ENCODE data around the gene NEURL3. TPM values are rescaled to one million over a fixed set of nuclear protein-coding genes. Genes with fewer than 3 reads are reported as not detected.

Gene NEURL3
- total RNA-seq, 4 donors from 2014 or later = 0.56 TPM; not detected in 3

GRCh38 chr2:96498021-96498431, 7.1 kb downstream of the NEURL3 start:
- TF ChIP-seq CTCF (IDR thresholded peaks at IDR 0.05) = no peak
- no peak for ATAC-seq (ENCODE audit: low FRiP score)
- no peak for DNase-seq (ENCODE audit: low spot score)

DNA sequence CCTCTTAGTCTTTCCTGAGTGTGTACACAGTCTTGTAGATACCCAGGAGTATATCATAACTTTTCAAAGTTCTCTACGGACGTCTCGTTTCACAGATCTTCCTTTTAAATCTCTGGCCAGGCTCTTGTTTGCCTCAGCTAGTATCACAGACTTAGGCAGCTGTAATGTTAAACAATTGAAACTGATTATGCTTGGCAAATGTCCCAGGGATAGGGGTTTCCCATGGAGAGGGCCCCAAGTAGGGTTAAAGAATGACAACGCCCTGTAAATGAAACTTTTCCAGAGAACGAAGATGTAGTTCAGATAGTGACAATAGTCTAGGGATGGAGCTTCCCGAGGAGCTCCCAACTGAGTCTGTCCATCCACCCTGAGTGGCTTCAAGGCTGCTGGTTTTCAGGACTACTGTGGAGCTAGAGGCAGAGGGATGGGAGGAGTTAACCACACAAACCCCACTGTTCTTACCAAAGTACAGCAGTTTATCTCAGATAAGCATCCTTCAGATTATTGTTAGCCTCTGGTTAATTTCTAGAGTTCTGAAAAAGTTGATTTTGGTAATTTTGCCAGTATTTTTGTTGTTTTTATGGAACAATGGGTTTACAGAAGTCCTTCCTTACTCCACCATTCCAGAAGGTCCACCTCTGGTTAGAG, 9.1 kb downstream of the NEURL3 start:
- ATAC-seq (ENCODE audit: low FRiP score) = no peak
- TF ChIP-seq CTCF (IDR thresholded peaks at IDR 0.05) = no peak
- DNase-seq (ENCODE audit: low spot score) = no peak

- DNase-seq (ENCODE audit: low spot score) = no peak
- TF ChIP-seq CTCF (IDR thresholded peaks at IDR 0.05) = no peak
- ATAC-seq (ENCODE audit: low FRiP score) = no peak
Observed at GRCh38 chr2:96494188-96494587, 11.0 kb downstream of the NEURL3 start.

DNA sequence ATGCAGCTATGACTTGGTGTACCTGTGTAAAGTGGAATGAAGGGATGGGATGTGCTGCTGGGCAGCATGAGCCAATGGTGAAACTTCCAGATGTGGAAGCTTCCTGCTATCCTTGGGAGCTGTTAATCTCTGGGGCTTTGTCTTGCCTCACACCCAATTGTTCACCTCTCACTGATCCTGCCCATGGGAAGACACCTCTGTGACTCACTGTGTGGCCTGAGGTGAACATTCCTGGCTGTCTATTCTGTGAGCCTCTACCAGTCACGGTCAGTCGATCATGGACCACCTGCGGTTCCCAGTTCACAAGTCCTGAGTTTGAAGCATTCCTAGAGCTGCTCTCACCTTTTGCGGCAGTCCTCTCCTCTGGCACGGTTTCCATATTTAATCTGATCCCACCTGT, 12.1 kb downstream of the NEURL3 start:
- ATAC-seq (ENCODE audit: low FRiP score) (no peak), DNase-seq (ENCODE audit: low spot score) (no peak)
- no peak for TF ChIP-seq CTCF (IDR thresholded peaks at IDR 0.05)

GRCh38 chr2:96491860-96492497, 13.2 kb downstream of the NEURL3 start:
- TF ChIP-seq CTCF (IDR thresholded peaks at IDR 0.05) = no peak
- ATAC-seq (ENCODE audit: low FRiP score) = no peak
- no peak for DNase-seq (ENCODE audit: low spot score)

DNA sequence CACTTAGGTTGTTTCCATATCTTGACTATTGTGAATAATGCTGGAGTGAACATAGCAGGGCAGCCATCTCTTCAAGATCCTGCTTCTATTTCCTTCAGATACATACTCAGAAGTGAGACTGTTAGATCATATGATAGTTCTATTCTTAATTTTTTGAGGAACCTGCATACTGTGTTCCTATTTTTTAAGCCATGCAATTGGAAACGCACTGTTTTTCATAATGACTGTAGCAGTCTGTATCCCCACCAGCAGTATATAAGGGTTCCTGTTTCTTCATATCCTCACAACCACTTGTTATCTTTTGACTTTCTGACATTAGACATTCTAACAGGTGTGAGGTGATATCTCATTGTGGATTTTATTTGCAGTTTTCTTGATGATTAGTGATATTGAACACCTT, 15.5 kb downstream of the NEURL3 start:
- DNase-seq (ENCODE audit: low spot score) (no peak), ATAC-seq (ENCODE audit: low FRiP score) (no peak)
- no peak for TF ChIP-seq CTCF (IDR thresholded peaks at IDR 0.05)

DNA sequence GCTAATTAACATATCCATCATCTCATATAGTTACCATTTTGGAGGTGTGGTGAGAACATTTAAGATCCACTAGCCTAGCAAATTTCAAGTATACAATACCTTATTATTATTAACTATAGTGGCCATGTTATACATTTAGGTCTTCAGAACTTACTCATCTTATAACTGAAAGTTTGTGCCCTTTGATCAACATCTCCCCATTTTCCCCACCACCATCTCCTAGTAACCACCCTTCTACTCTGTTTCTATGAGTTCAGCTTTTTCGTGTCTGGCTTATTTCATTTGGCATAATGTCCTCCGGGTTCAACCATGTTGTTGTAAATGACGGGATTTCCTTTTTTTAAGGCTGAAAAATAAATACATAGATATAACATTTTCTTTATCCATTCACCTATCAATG, 15.9 kb downstream of the NEURL3 start:
- no peak for ATAC-seq (ENCODE audit: low FRiP score)
- no peak for DNase-seq (ENCODE audit: low spot score)
- no peak for TF ChIP-seq CTCF (IDR thresholded peaks at IDR 0.05)
